GM12872 (cell line): ENCODE data around the gene NAPG.

Experiments
- TF ChIP-seq, protein P1 (sequence below): IDR thresholded peaks from 3 replicates; pipeline ENCODE4 v1.5.1; 2011; ENCODE audit warnings: low read depth, mild to moderate bottlenecking, low read length, moderate library complexity; ENCODE audit not compliant: insufficient read depth

NAPG gene

DNA sequence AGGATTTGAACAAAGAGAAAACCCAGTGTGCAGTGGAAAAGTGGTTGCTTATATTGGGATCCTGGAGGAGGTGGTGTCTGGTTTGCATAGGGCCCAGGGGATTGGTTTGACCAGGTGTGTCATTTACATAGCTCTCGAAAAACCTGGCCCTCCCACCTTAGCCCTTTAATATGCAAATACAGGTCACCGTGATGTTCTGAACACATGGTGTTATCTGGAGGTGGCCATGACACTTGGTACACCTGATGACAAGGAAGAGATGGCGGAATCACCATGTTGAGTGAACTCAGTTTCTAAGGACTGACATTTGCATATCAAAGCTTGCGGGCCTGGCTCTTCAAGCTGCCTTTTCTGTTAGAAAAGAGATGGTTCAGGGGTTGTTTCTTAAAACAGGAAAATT, 2.3 kb upstream of the NAPG start:
- TF ChIP-seq, protein P1, sequence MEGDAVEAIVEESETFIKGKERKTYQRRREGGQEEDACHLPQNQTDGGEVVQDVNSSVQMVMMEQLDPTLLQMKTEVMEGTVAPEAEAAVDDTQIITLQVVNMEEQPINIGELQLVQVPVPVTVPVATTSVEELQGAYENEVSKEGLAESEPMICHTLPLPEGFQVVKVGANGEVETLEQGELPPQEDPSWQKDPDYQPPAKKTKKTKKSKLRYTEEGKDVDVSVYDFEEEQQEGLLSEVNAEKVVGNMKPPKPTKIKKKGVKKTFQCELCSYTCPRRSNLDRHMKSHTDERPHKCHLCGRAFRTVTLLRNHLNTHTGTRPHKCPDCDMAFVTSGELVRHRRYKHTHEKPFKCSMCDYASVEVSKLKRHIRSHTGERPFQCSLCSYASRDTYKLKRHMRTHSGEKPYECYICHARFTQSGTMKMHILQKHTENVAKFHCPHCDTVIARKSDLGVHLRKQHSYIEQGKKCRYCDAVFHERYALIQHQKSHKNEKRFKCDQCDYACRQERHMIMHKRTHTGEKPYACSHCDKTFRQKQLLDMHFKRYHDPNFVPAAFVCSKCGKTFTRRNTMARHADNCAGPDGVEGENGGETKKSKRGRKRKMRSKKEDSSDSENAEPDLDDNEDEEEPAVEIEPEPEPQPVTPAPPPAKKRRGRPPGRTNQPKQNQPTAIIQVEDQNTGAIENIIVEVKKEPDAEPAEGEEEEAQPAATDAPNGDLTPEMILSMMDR = no peak

DNA sequence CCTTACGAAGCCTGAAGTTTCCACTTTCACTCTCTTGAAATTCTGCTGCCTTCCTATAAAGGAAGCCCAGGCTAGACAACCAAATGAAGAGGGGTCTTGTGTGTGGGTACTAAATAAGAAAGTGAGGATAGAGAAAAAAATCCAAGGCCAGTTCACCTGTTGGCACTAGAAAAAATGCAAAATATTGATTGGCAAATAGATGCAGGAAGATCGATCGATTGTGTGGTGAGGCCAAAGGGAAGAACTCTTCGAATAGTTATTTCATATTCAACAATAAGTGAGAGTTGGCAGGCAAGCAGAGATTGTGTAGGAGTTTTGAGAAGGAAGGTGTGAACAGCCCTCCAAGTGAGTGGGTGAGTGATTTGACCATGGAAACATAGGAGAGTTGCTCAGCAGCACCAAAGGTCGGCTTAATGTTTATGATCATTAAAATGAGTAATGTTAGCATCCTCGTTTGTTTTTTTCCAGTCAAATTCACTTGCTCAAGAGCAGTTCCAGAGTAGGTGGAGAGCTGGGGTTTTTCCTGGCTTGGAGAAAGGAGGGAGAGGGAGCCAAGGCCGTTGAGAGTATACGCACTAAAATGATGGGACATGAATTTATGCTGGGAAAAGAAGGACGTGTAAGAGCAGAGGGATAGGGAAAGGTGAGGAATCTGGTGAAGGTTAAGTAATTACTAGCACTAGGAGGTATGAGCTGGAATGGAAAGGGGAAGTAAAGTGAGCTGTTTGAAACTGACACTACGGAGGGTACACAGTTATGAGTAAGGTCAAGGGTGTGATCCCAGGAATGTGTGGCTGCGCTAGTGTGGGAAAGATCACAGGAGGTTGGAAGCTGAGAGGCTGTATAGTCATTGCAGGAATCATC, 1.1 kb upstream of the NAPG start:
- TF ChIP-seq, protein P1 = no peak

DNA sequence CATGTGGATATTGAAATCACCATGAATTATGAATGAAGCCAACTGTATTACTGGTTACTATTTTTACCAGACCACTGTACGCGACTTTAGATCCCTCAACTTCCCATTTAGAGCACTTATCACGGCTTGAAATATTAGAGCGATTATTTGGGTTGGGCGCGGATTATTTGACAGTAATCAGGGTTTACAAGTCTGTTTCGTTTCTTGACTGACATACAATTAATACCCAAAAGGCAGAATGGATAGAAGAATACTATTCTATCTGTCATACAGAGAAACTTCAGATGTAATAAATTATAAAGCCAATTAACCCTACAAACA, 496 bp upstream of the NAPG start:
- TF ChIP-seq, protein P1 = no peak

DNA sequence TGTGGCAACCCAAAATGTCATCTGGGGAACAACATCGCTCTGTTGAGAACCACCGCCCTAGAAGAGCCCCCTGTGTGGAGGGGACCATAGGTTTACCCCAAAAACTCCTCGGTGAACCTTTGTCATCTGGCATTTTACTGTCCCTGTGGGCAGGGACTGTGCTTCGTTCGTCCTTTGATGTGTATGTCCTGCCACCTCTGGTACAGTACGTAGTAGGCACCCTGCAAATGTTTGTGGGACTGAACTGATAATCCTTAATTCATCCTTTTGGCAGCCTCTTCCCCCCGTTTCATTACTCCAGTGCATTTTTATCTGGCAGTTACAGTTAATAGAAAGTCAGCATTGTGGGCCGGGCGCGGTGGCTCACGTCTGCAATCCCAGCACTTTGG, 728 bp downstream of the NAPG start:
- TF ChIP-seq, protein P1 = no peak

DNA sequence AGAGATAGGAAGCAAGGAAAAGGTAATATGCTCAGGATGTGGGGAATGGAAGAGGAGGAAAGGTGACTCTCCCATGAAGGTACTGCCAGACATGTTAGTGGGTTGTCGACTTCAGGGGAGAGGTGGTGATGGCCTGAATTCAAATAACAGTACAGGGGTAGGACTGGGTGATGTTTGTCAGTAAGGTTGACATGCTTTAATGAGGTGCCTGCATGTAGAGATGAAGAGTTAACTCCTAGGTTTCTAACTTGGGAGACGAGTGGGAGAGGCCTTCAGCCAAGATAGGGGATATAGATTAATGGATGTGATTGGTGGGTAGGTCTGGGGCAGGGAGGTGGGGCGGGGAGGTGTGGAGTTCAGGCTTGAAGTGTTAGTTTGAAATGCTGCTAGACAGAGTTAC, 2.6 kb downstream of the NAPG start:
- TF ChIP-seq, protein P1 = no peak

DNA sequence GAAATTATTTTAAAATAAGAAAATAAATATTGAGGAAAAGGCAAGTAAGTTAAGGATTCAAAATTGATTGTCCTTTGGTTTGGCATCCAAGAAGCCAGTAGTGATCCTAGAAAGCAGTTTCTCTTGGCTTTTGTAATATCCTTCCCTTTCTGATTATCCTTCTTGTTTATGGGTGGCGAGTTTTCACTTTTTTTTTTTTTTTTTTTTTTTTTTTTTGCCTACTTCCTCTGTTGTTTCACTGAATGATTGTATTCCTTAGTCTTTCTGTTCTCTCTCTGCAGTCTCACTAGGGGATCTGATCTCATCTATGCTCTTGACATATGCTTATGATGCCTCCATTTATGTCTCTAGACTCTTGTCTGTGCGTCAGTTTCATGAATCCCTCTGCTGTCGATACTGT, 4.2 kb downstream of the NAPG start:
- TF ChIP-seq, protein P1 = no peak

DNA sequence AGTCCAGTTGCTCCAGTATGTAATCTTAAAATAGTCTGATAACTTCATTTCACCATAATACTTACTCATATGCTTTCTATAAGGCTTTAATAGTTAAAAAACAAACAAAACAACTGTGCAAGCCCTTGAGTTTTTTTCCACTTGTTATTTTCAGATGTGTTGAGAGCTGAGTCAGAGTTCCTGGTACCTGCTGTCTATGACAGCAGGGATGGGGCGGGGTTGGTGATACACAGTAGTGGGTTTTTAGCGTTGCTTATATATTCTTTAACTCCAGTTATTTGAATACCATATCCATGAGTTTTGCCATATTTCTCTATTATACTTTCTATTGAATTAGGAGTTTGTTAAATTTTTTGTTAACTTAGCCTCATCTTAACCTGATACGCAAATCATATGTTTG, 5.0 kb downstream of the NAPG start:
- TF ChIP-seq, protein P1 = no peak
